Neural cell (in vitro differentiated cells): ENCODE data around the gene COX15. TPM values are rescaled to one million over a fixed set of nuclear protein-coding genes. Genes with fewer than 3 reads are reported as not detected.

ENCODE experiments used
- H2AFZ ChIP-seq: fragments of 200-600, 300-800 bp; sonication (generic), shearing (Covaris generic); 2 replicates; pipeline ENCODE4 v1.6.0; 2014; ENCODE audit warnings: low read depth, mild to moderate bottlenecking, antibody characterized with exemption, low read length, moderate library complexity
- H3F3A ChIP-seq: fragments of 200-600 bp; shearing (Covaris generic); 2 replicates; pipeline ENCODE4 v1.6.1; 2016; ENCODE audit warnings: mild to moderate bottlenecking, moderate library complexity, mixed read lengths, antibody characterized with exemption, low read length; ENCODE audit not compliant: insufficient read depth, poor library complexity, severe bottlenecking
- H3K27ac ChIP-seq: fragments of 200-600, 300-800 bp; sonication (generic), shearing (Covaris generic); 2 replicates; pipeline ENCODE4 v1.5.1; 2014; ENCODE audit warnings: mild to moderate bottlenecking, low read length, moderate library complexity
- H3K27me3 ChIP-seq: fragments of 300-800, 200-600 bp; sonication (generic), shearing (Covaris generic); 2 replicates; pipeline ENCODE4 v1.6.0; 2014; ENCODE audit warnings: mild to moderate bottlenecking, low read depth, low read length, moderate library complexity; ENCODE audit not compliant: insufficient read depth
- H3K36me3 ChIP-seq: fragments of 300-800, 200-600 bp; sonication (generic), shearing (Covaris generic); 2 replicates; pipeline ENCODE4 v1.5.1; 2014; ENCODE audit warnings: mild to moderate bottlenecking, antibody characterized with exemption, low read length, moderate library complexity; ENCODE audit not compliant: insufficient read depth
- H3K4me2 ChIP-seq: fragments of 300-800, 200-600 bp; sonication (generic), shearing (Covaris generic); 2 replicates; pipeline ENCODE4 v1.6.0; 2014; ENCODE audit warnings: mild to moderate bottlenecking, low read length
- H3K4me3 ChIP-seq: fragments of 300-800, 200-600 bp; sonication (generic), shearing (Covaris generic); 2 replicates; pipeline ENCODE4 v1.5.1; 2014; ENCODE audit warnings: mild to moderate bottlenecking, low read length, moderate library complexity
- H3K79me2 ChIP-seq: fragments of 200-600 bp; shearing (Covaris generic); replicated peaks from 2 replicates; pipeline ENCODE4 v1.6.0; 2014; ENCODE audit warnings: mild to moderate bottlenecking, low read length, moderate library complexity; ENCODE audit not compliant: insufficient read depth
- H3K9ac ChIP-seq: fragments of 300-800, 200-600 bp; sonication (generic), shearing (Covaris generic); 2 replicates; pipeline ENCODE4 v1.6.1; 2016; ENCODE audit warnings: mild to moderate bottlenecking, low read length, mixed read lengths
- H3K9me2 ChIP-seq: fragments of 200-600 bp; shearing (Covaris generic); 2 replicates; pipeline ENCODE4 v1.6.1; 2016; ENCODE audit warnings: mild to moderate bottlenecking, low read length, mixed read lengths; ENCODE audit not compliant: insufficient read depth
- H3K9me3 ChIP-seq: fragments of 200-600, 300-800 bp; sonication (generic), shearing (Covaris generic); 2 replicates; pipeline ENCODE4 v1.6.1; 2016; ENCODE audit warnings: mild to moderate bottlenecking, mixed run types, low read length, moderate library complexity, mixed read lengths
- H4K20me1 ChIP-seq: fragments of 200-600 bp; shearing (Covaris generic); 2 replicates; pipeline ENCODE4 v1.6.1; 2016; ENCODE audit warnings: mild to moderate bottlenecking, mixed run types; ENCODE audit not compliant: insufficient read depth
- EP300 ChIP-seq: fragments of 450-650 bp; conservative IDR thresholded peaks from 2 replicates; pipeline ENCODE4 v1.6.1; 2014; ENCODE audit warnings: antibody characterized with exemption, mild to moderate bottlenecking, moderate library complexity; ENCODE audit not compliant: poor library complexity, severe bottlenecking
- EZH2 ChIP-seq: fragments of 200-600, 300-800 bp; shearing (Covaris generic), sonication (generic); IDR thresholded peaks from 2 replicates; pipeline ENCODE4 v1.6.1; 2014; ENCODE audit warnings: antibody characterized with exemption, low read length, borderline replicate concordance, mild to moderate bottlenecking; ENCODE audit not compliant: insufficient read depth, poor library complexity, severe bottlenecking
- MXI1 ChIP-seq: fragments of 450-650 bp; conservative IDR thresholded peaks from 2 replicates; pipeline ENCODE4 v1.6.1; 2014; ENCODE audit warnings: antibody characterized with exemption, mild to moderate bottlenecking; ENCODE audit not compliant: poor library complexity, severe bottlenecking
- POLR2AphosphoS5 ChIP-seq: IDR thresholded peaks from 2 replicates; pipeline ENCODE4 v1.6.1; 2012
- RAD21 ChIP-seq: fragments of 450-650 bp; conservative IDR thresholded peaks from 2 replicates; pipeline ENCODE4 v1.6.1; 2014; ENCODE audit warnings: antibody characterized with exemption, mild to moderate bottlenecking, moderate library complexity
- SMC3 ChIP-seq: fragments of 450-650 bp; conservative IDR thresholded peaks from 2 replicates; pipeline ENCODE4 v1.6.1; 2014; ENCODE audit warnings: antibody characterized with exemption, mild to moderate bottlenecking, moderate library complexity; ENCODE audit not compliant: poor library complexity
- TAF1 ChIP-seq: IDR thresholded peaks from 2 replicates; pipeline ENCODE4 v1.6.1; 2012; ENCODE audit warnings: low read depth
- polyA plus RNA-seq: library from polyadenylated mRNA; depleted of rRNA; stranded (reverse); fragments of >200 nt; gene quantifications from 2 replicates; pipeline ENCODE4 v1.2.3, GENCODE V29; 2014
- TF ChIP-seq, protein P1 (sequence below): fragments of 450-650 bp; IDR thresholded peaks from 2 replicates; pipeline ENCODE4 v1.5.1; 2014; ENCODE audit warnings: antibody characterized with exemption, mild to moderate bottlenecking, moderate library complexity; ENCODE audit not compliant: poor library complexity, severe bottlenecking
- TF ChIP-seq, protein P2 (sequence below): IDR thresholded peaks from 2 replicates; pipeline ENCODE4 v1.6.1; 2012; ENCODE audit warnings: borderline replicate concordance

The COX15 gene
- polyA plus RNA-seq, 1 donor from 2014 or later: 42.3 TPM

DNA sequence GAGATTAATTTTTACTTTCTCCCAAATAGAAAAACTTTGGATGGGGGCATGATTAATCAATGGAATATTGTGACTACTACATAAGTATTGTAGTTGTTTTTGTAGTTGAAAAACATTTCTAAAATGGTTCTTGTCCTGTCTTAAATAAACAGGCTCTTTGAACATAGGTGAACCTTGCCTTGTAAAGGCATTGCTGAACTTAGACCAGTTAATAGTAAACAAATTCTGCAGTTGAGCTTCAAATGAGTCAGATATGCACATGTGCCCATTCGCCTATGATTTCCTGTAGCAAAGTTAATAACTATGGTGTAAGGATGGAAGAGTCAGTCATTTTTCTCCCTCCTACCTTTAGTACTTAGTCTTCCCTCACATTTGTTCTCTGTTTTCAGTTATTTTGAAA is 22.7 kb upstream of the COX15 start:
- Histone ChIP-seq H3F3A (no peaks in the 10 kb centered on the region), H3K79me2 (no peaks in the 10 kb centered on the region), H3K27me3 (no peaks in the 10 kb centered on the region), H3K27ac (no peak overlapping the region), H3K9me2 (no peaks in the 10 kb centered on the region), H3K36me3 (no peaks in the 10 kb centered on the region), H3K9ac (no peak overlapping the region), H3K4me2 (no peak overlapping the region), H3K4me3 (no peak overlapping the region), H3K9me3 (no peaks in the 10 kb centered on the region), H4K20me1 (no peaks in the 10 kb centered on the region), H2AFZ (no peak overlapping the region)
- no peak for TF ChIP-seq MXI1
- TF ChIP-seq TAF1: no peak
- TF ChIP-seq POLR2AphosphoS5: no peak
- TF ChIP-seq, protein P1, sequence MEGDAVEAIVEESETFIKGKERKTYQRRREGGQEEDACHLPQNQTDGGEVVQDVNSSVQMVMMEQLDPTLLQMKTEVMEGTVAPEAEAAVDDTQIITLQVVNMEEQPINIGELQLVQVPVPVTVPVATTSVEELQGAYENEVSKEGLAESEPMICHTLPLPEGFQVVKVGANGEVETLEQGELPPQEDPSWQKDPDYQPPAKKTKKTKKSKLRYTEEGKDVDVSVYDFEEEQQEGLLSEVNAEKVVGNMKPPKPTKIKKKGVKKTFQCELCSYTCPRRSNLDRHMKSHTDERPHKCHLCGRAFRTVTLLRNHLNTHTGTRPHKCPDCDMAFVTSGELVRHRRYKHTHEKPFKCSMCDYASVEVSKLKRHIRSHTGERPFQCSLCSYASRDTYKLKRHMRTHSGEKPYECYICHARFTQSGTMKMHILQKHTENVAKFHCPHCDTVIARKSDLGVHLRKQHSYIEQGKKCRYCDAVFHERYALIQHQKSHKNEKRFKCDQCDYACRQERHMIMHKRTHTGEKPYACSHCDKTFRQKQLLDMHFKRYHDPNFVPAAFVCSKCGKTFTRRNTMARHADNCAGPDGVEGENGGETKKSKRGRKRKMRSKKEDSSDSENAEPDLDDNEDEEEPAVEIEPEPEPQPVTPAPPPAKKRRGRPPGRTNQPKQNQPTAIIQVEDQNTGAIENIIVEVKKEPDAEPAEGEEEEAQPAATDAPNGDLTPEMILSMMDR: no peak
- no peak for TF ChIP-seq EP300
- TF ChIP-seq RAD21: no peak
- TF ChIP-seq EZH2: no peak

DNA sequence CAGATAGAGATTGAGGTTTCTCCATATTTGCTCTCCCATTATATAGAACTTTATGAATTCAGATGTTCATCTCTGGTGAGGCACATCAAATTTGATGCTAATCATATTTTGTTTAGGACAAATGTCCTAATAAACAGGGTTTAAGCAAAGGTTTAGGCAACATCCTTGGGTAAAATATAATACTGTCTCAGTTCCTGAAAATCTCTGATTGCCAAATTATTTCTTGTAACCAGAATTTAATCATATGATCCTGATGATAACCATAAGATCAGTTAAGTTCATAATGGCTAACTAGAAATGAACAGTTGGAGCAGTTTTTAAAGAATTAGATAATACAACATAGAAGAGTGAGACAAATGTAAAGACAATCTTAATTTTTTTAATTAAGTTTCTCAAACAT is 18.7 kb upstream of the COX15 start:
- Histone ChIP-seq H3K27me3 (no peaks in the 10 kb centered on the region), H3K79me2 (no peaks in the 10 kb centered on the region), H3K9me2 (no peaks in the 10 kb centered on the region), H3K36me3 (no peaks in the 10 kb centered on the region), H2AFZ (no peak overlapping the region), H3K4me2 (no peak overlapping the region), H4K20me1 (no peaks in the 10 kb centered on the region), H3F3A (no peaks in the 10 kb centered on the region), H3K9ac (no peak overlapping the region), H3K27ac (no peak overlapping the region), H3K4me3 (no peak overlapping the region), H3K9me3 (no peaks in the 10 kb centered on the region)
- TF ChIP-seq POLR2AphosphoS5: no peak
- no peak for TF ChIP-seq RAD21
- TF ChIP-seq, protein P1: no peak
- no peak for TF ChIP-seq MXI1

GRCh38 chr10:99748823-99749451 is 17.0 kb upstream of the COX15 start:
- Histone ChIP-seq H3K79me2 (no peaks in the 10 kb centered on the region), H3K9ac (no peak overlapping the region), H2AFZ (no peak overlapping the region), H3K27ac (no peak overlapping the region), H3K4me3 (no peak overlapping the region), H3K9me3 (no peaks in the 10 kb centered on the region), H3K4me2 (no peak overlapping the region), H3K27me3 (no peaks in the 10 kb centered on the region), H3F3A (no peaks in the 10 kb centered on the region), H3K36me3 (no peaks in the 10 kb centered on the region), H3K9me2 (no peaks in the 10 kb centered on the region), H4K20me1 (no peaks in the 10 kb centered on the region)
- TF ChIP-seq EZH2: no peak
- no peak for TF ChIP-seq MXI1
- no peak for TF ChIP-seq RAD21
- TF ChIP-seq, protein P1: no peak
- no peak for TF ChIP-seq SMC3
- no peak for TF ChIP-seq EP300
- TF ChIP-seq, protein P2, sequence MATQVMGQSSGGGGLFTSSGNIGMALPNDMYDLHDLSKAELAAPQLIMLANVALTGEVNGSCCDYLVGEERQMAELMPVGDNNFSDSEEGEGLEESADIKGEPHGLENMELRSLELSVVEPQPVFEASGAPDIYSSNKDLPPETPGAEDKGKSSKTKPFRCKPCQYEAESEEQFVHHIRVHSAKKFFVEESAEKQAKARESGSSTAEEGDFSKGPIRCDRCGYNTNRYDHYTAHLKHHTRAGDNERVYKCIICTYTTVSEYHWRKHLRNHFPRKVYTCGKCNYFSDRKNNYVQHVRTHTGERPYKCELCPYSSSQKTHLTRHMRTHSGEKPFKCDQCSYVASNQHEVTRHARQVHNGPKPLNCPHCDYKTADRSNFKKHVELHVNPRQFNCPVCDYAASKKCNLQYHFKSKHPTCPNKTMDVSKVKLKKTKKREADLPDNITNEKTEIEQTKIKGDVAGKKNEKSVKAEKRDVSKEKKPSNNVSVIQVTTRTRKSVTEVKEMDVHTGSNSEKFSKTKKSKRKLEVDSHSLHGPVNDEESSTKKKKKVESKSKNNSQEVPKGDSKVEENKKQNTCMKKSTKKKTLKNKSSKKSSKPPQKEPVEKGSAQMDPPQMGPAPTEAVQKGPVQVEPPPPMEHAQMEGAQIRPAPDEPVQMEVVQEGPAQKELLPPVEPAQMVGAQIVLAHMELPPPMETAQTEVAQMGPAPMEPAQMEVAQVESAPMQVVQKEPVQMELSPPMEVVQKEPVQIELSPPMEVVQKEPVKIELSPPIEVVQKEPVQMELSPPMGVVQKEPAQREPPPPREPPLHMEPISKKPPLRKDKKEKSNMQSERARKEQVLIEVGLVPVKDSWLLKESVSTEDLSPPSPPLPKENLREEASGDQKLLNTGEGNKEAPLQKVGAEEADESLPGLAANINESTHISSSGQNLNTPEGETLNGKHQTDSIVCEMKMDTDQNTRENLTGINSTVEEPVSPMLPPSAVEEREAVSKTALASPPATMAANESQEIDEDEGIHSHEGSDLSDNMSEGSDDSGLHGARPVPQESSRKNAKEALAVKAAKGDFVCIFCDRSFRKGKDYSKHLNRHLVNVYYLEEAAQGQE: no peak
